IMR-90 (cell line): ENCODE data around the gene CLEC2B. TPM values are rescaled to one million over a fixed set of nuclear protein-coding genes. Genes with fewer than 3 reads are reported as not detected.

Experiments
- ATAC-seq: fragments of 200-7000 bp; cut with Tn5 transposase; 2 replicates; pipeline ENCODE4 v1.9.1; 2020; ENCODE audit warnings: low read depth, mild to moderate bottlenecking, moderate library complexity
- BruUV-seq: library from RNA; stranded (reverse); fragments of 400-500 nt; replicated peaks from 2 replicates; lab custom pipeline; 2021; lab: Mats Ljungman, UMichigan
- CTCF ChIA-PET: fragments of 300-600 bp; formaldehyde crosslinking; extraction: SDS; loops from one replicate; lab custom pipeline; 2021; ENCODE audit warnings: antibody characterized with exemption; lab: Yijun Ruan, JAX
- POLR2A ChIA-PET: fragments of 300-600 bp; sonication (Branson Sonifier 250); formaldehyde crosslinking; loops from one replicate; lab custom pipeline; 2022; ENCODE audit warnings: antibody characterized with exemption; ENCODE audit not compliant: unreplicated experiment; lab: Charles Lee
- DNase-seq: peaks from one replicate; pipeline ENCODE4 v3.0.0; 2013
- H2AFZ ChIP-seq: replicated peaks from 2 replicates; pipeline ENCODE3; 2013; ENCODE audit warnings: low read length, mild to moderate bottlenecking; ENCODE audit not compliant: poor library complexity
- H2AK5ac ChIP-seq: 2 replicates; pipeline ENCODE4 v1.6.1; 2013; ENCODE audit warnings: low read depth, low read length, inconsistent platforms
- H2AK9ac ChIP-seq: replicated peaks from 2 replicates; pipeline ENCODE3; 2013; ENCODE audit warnings: mild to moderate bottlenecking, low read depth, low read length, moderate library complexity; ENCODE audit not compliant: poor library complexity
- H2BK120ac ChIP-seq: 2 replicates; pipeline ENCODE4 v1.6.1; 2013; ENCODE audit warnings: low read depth, low read length, inconsistent platforms
- H2BK15ac ChIP-seq: 3 replicates; pipeline ENCODE4 v1.6.1; 2013; ENCODE audit warnings: low read depth, low read length, inconsistent platforms
- H2BK20ac ChIP-seq: 2 replicates; pipeline ENCODE4 v1.6.1; 2013; ENCODE audit warnings: low read depth, mild to moderate bottlenecking, inconsistent platforms, low read length, moderate library complexity
- H2BK5ac ChIP-seq: 2 replicates; pipeline ENCODE4 v1.6.1; 2013; ENCODE audit warnings: mild to moderate bottlenecking, low read depth, low read length, inconsistent platforms; ENCODE audit not compliant: poor library complexity, severe bottlenecking
- H3K14ac ChIP-seq: replicated peaks from 2 replicates; pipeline ENCODE4 v1.6.1; 2013; ENCODE audit warnings: low read depth, low read length, inconsistent platforms
- H3K18ac ChIP-seq: 2 replicates; pipeline ENCODE4 v1.6.1; 2013; ENCODE audit warnings: low read depth, low read length, control low read depth
- H3K23ac ChIP-seq: 2 replicates; pipeline ENCODE4 v1.6.1; 2013; ENCODE audit warnings: low read depth, low read length, inconsistent platforms
- H3K27ac ChIP-seq: 2 replicates; pipeline ENCODE4 v1.5.1; 2013; ENCODE audit warnings: mild to moderate bottlenecking, control low read depth, low read length; ENCODE audit not compliant: insufficient read depth
- H3K27me3 ChIP-seq: 2 replicates; pipeline ENCODE4 v1.6.1; 2013; ENCODE audit warnings: low read length; ENCODE audit not compliant: control insufficient read depth, insufficient read depth
- H3K36me3 ChIP-seq: 2 replicates; pipeline ENCODE4 v1.6.1; 2013; ENCODE audit warnings: low read length, mixed read lengths; ENCODE audit not compliant: control insufficient read depth, insufficient read depth
- H3K4ac ChIP-seq: 2 replicates; pipeline ENCODE4 v1.6.1; 2013; ENCODE audit warnings: low read depth, low read length, inconsistent platforms
- H3K4me1 ChIP-seq: 2 replicates; pipeline ENCODE4 v1.6.1; 2013; ENCODE audit warnings: low read length, mixed read lengths; ENCODE audit not compliant: control insufficient read depth, insufficient read depth
- H3K4me2 ChIP-seq: 2 replicates; pipeline ENCODE4 v1.6.1; 2013; ENCODE audit warnings: low read depth, mild to moderate bottlenecking, control low read depth, low read length, moderate library complexity
- H3K4me3 ChIP-seq: 2 replicates; pipeline ENCODE4 v1.5.1; 2013; ENCODE audit warnings: low read depth, mild to moderate bottlenecking, control low read depth, low read length, moderate library complexity; ENCODE audit not compliant: insufficient read depth
- H3K56ac ChIP-seq: 2 replicates; pipeline ENCODE4 v1.6.1; 2013; ENCODE audit warnings: low read length, inconsistent platforms; ENCODE audit not compliant: insufficient read depth; ENCODE audit errors: extremely low read depth
- H3K79me1 ChIP-seq, 2 experiments: 2 replicates each; pipeline ENCODE4 v1.6.1; 2013; ENCODE audit warnings: low read length in 2 of 2, inconsistent platforms in 1 of 2, low read depth in 1 of 2
- H3K9ac ChIP-seq: 2 replicates; pipeline ENCODE4 v1.6.1; 2013; ENCODE audit warnings: low read depth, low read length, control low read depth
- H3K9me1 ChIP-seq: 2 replicates; pipeline ENCODE4 v1.6.1; 2013; ENCODE audit warnings: low read length, inconsistent platforms; ENCODE audit not compliant: insufficient read depth
- H3K9me3 ChIP-seq: 2 replicates; pipeline ENCODE4 v1.6.1; 2013; ENCODE audit warnings: low read length; ENCODE audit not compliant: control insufficient read depth, insufficient read depth
- H4K20me1 ChIP-seq: 2 replicates; pipeline ENCODE4 v1.6.1; 2013; ENCODE audit warnings: low read length, inconsistent platforms; ENCODE audit not compliant: insufficient read depth
- H4K5ac ChIP-seq: 2 replicates; pipeline ENCODE4 v1.6.1; 2013; ENCODE audit warnings: mild to moderate bottlenecking, low read depth, low read length, control low read depth
- H4K8ac ChIP-seq, 2 experiments: 2 replicates each; pipeline ENCODE4 v1.6.1; 2013; ENCODE audit warnings: low read depth in 2 of 2, low read length in 2 of 2, control low read depth in 1 of 2, inconsistent platforms in 1 of 2
- H4K91ac ChIP-seq: 2 replicates; pipeline ENCODE4 v1.6.1; 2013; ENCODE audit warnings: low read depth, low read length, inconsistent platforms; ENCODE audit not compliant: insufficient read depth
- CEBPB ChIP-seq: IDR thresholded peaks from 2 replicates; pipeline ENCODE4 v1.6.1; 2012; ENCODE audit warnings: low read depth, low read length, improper control_type of control experiment
- WGBS, 2 experiments: methylation state at CpG; one replicate each; pipeline versions ENCODE4 v1.1.5 to v1.1.7; 2013; ENCODE audit warnings: missing lambda C conversion rate in 2 of 2; ENCODE audit not compliant: insufficient read length in 1 of 2; ENCODE audit errors: extremely low coverage in 2 of 2; 5-methylcytosine and 5-hydroxymethylcytosine counted together
- dilution Hi-C: fragments of 300-500 bp; cut with HindIII; formaldehyde crosslinking; loops from one replicate; pipeline ENCODE4 v1.14.3; 2018; ENCODE audit warnings: low sequenced_read_pairs; ENCODE audit not compliant: unreplicated experiment
- in situ Hi-C: fragments of 300-500 bp; cut with MboI; formaldehyde crosslinking; loops from 3 replicates; pipeline ENCODE4 v1.14.3; 2019; ENCODE audit warnings: low sequenced_read_pairs, inconsistent platforms, mixed read lengths
- intact Hi-C: fragments of 100-400 bp; cut with micrococcal nuclease; formaldehyde crosslinking; loops from 2 replicates; pipeline ENCODE4 v1.10.0; 2022
- polyA plus RNA-seq, 3 experiments: library from polyadenylated mRNA; depleted of rRNA; stranded (reverse); fragments of >200 nt; gene quantifications; 2 replicates each; pipeline ENCODE4 v1.2.3, GENCODE V29; 2012; ENCODE audit warnings: low replicate concordance in 1 of 3
- total RNA-seq: library from RNA; depleted of rRNA; stranded (reverse); fragments of >200 nt; gene quantifications from 2 replicates; pipeline ENCODE4 v1.2.3, GENCODE V29; 2012

The CLEC2B gene
- total and polyA plus RNA-seq, 2 of the 4 experiments (the other 2 are of a cell fraction), result 0.18 to 0.31 TPM

- no peak for TF ChIP-seq CEBPB
- POLR2A ChIA-PET, result no interaction called here
- H2AK9ac ChIP-seq, result no peak overlapping the region
- CTCF ChIA-PET, result no interaction called here
- no CpG with 5 or more reads among the region's 4 CpGs for WGBS, 2 experiments
- in situ Hi-C loops (no loop called here), dilution Hi-C loops (no loop called here), intact Hi-C loops (loop anchor here (5.0 kb wide), 1 partner anchor 347 kb away; the partner anchor contains the start of gene GABARAPL1)
- no peak overlapping the region for H2BK120ac ChIP-seq
- no peak overlapping the region for H3K4me3 ChIP-seq
- no peaks in the 10 kb centered on the region for H3K79me1 ChIP-seq
- no peak overlapping the region for H3K27ac ChIP-seq
- H2AK5ac ChIP-seq, result no peak overlapping the region
- H3K4me2 ChIP-seq, result peak overlapping the region; percentile 35; the same call in 1 of the 2 replicates
- no peak overlapping the region for H3K4ac ChIP-seq
- H3K9me3 ChIP-seq, result no peaks in the 10 kb centered on the region
- no peak overlapping the region for H2BK15ac ChIP-seq
- no peaks in the 10 kb centered on the region for H3K36me3 ChIP-seq
- H3K23ac ChIP-seq, result no peak overlapping the region
- DNase-seq (no peak), ATAC-seq (no peak)
- no peaks in the 10 kb centered on the region for H3K4me1 ChIP-seq
- H2AFZ ChIP-seq, result no peak overlapping the region
- no peak overlapping the region for H3K9ac ChIP-seq
- no peaks in the 10 kb centered on the region for H3K9me1 ChIP-seq
- H4K5ac ChIP-seq, result no peak overlapping the region
- H4K20me1 ChIP-seq, result no peaks in the 10 kb centered on the region
- no peak overlapping the region for H3K14ac ChIP-seq
- H2BK5ac ChIP-seq, result no peak overlapping the region
- H3K56ac ChIP-seq, result no peak overlapping the region
- H4K8ac ChIP-seq, result no peak overlapping the region
- no peak overlapping the region for H3K18ac ChIP-seq
- BruUV-seq, result no TSS peak
- no peak overlapping the region for H2BK20ac ChIP-seq
- no peaks in the 10 kb centered on the region for H3K27me3 ChIP-seq
- no peak overlapping the region for H4K91ac ChIP-seq
Measured at GRCh38 chr12:9864913-9865675, 4.1 kb downstream of the CLEC2B start.
